Measurements from ENCODE around the gene ZNF236.
"Not testable (repeated sequence)": the region's sequence is repeated elsewhere in the genome, so short reads cannot be mapped to it uniquely, and the experiment has no call there.

GRCh38 chr18:76944346-76944745 is 122.0 kb downstream of the ZNF236 start:
- not testable (repeated sequence) for TF ChIP-seq SYNCRIP (IDR thresholded peaks at IDR 0.05; ENCODE audit: insufficient read depth, low read depth, low read length); NFE2 (CRISPR knock-in tag; IDR thresholded peaks at IDR 0.05); ZNF350 (CRISPR knock-in tag; IDR thresholded peaks at IDR 0.05; ENCODE audit: borderline replicate concordance, low read depth); ETV5 (CRISPR knock-in tag; IDR thresholded peaks at IDR 0.05; ENCODE audit: borderline replicate concordance); ZNF564 (CRISPR knock-in tag; IDR thresholded peaks at IDR 0.05); CTCF (CRISPR knock-in tag; IDR thresholded peaks at IDR 0.05); MTA1 (CRISPR knock-in tag; IDR thresholded peaks at IDR 0.05; ENCODE audit: borderline replicate concordance); ZNF652 (CRISPR knock-in tag; IDR thresholded peaks at IDR 0.05; ENCODE audit: borderline replicate concordance, low read depth); NBN (conservative IDR thresholded peaks at IDR 0.05); HOMEZ (CRISPR knock-in tag; IDR thresholded peaks at IDR 0.05; ENCODE audit: low read depth); BRD4 (CRISPR knock-in tag; IDR thresholded peaks at IDR 0.05); EZH2 (conservative IDR thresholded peaks at IDR 0.05; ENCODE audit: low read depth, low read length)
